GM12878 (cell line): ENCODE measurements around the gene GRK7. TPM values are rescaled to one million over a fixed set of nuclear protein-coding genes. Genes with fewer than 3 reads are reported as not detected.
A peak's percentile ranks its signal among the peaks of the same experiment; 100 is the strongest.

Experiments
- ATAC-seq: fragments of 200-7000 bp; cut with Tn5 transposase; 3 replicates; pipeline ENCODE4 v1.9.1; 2020; ENCODE audit warnings: mild to moderate bottlenecking, moderate library complexity
- BruUV-seq: library from RNA; stranded (reverse); fragments of 400-500 nt; replicated peaks from 2 replicates; lab custom pipeline; 2021; lab: Mats Ljungman, UMichigan
- CTCF ChIA-PET: fragments of 300-600 bp; sonication (Branson Sonifier 250); formaldehyde crosslinking; extraction: SDS; loops from one replicate; lab custom pipeline; 2021; ENCODE audit warnings: inconsistent platforms; lab: Yijun Ruan, JAX
- POLR2A ChIA-PET: fragments of 350-600 bp; formaldehyde crosslinking; extraction: SDS; loops from one replicate; lab custom pipeline; 2021; ENCODE audit warnings: inconsistent platforms; lab: Charles Lee
- RAD21 ChIA-PET: fragments of 300-600 bp; sonication (Branson Sonifier 250); formaldehyde crosslinking; loops from one replicate; lab custom pipeline; 2023; ENCODE audit warnings: antibody characterized with exemption; ENCODE audit not compliant: unreplicated experiment; lab: Charles Lee
- SMC1A ChIA-PET: fragments of 300-600 bp; sonication (Branson Sonifier 250); formaldehyde crosslinking; loops from one replicate; lab custom pipeline; 2023; ENCODE audit not compliant: unreplicated experiment, uncharacterized antibody; lab: Charles Lee
- DNase-seq: peaks from one replicate; pipeline ENCODE4 v3.0.0-alpha.2; 2011; ENCODE audit warnings: low read depth, low spot score
- FAIRE-seq: peaks from 3 replicates; lab custom pipeline; 2011; peaks lifted over from hg19 to GRCh38; lab: Jason Lieb, UNC
- H2AFZ ChIP-seq: 2 replicates; pipeline ENCODE4 v1.6.0; 2011; ENCODE audit warnings: low read depth, low read length, control low read depth; ENCODE audit not compliant: control insufficient read depth
- H3K27ac ChIP-seq: 2 replicates; pipeline ENCODE4 v1.5.1; 2011; ENCODE audit warnings: control low read depth; ENCODE audit not compliant: control insufficient read depth, insufficient read depth
- H3K27me3 ChIP-seq, 2 experiments: replicated peaks in 1 of 2; 2 replicates each; pipeline versions ENCODE4 v1.6.0 to v1.6.1; 2011; ENCODE audit warnings: low read length in 1 of 2; ENCODE audit not compliant: control insufficient read depth in 2 of 2, insufficient read depth in 2 of 2
- H3K36me3 ChIP-seq, 2 experiments: 2 replicates each; pipeline ENCODE4 v1.5.1; 2011; ENCODE audit warnings: low read length in 1 of 2; ENCODE audit not compliant: control insufficient read depth in 2 of 2, insufficient read depth in 2 of 2
- H3K4me1 ChIP-seq: 2 replicates; pipeline ENCODE4 v1.6.1; 2011; ENCODE audit warnings: mild to moderate bottlenecking, low read length, moderate library complexity, mixed read lengths; ENCODE audit not compliant: control insufficient read depth, insufficient read depth
- H3K4me2 ChIP-seq: 2 replicates; pipeline ENCODE4 v1.6.0; 2011; ENCODE audit warnings: control low read depth; ENCODE audit not compliant: control insufficient read depth, insufficient read depth
- H3K4me3 ChIP-seq: fragments of 200-600 bp; sonication (generic); 2 replicates; pipeline ENCODE4 v1.5.1; 2016
- H3K79me2 ChIP-seq: 2 replicates; pipeline ENCODE4 v1.6.0; 2011; ENCODE audit warnings: low read length; ENCODE audit not compliant: control insufficient read depth, insufficient read depth
- H3K9ac ChIP-seq: 2 replicates; pipeline ENCODE4 v1.8.0; 2011; ENCODE audit warnings: low read length, control low read depth, mixed read lengths; ENCODE audit not compliant: control insufficient read depth, insufficient read depth
- H3K9me3 ChIP-seq: replicated peaks from 3 replicates; pipeline ENCODE4 v1.5.1; 2011; ENCODE audit warnings: mild to moderate bottlenecking, low read length; ENCODE audit not compliant: control insufficient read depth, insufficient read depth
- H4K20me1 ChIP-seq: 2 replicates; pipeline ENCODE4 v1.6.0; 2011; ENCODE audit not compliant: control insufficient read depth, insufficient read depth
- BCLAF1 ChIP-seq: fragments of 450-650 bp; IDR thresholded peaks from 2 replicates; pipeline ENCODE4 v1.6.1; 2017; ENCODE audit warnings: antibody characterized with exemption, mild to moderate bottlenecking, moderate library complexity
- GABPA ChIP-seq: IDR thresholded peaks from 2 replicates; pipeline ENCODE4 v1.6.1; 2014; ENCODE audit warnings: antibody characterized with exemption, low read depth, mild to moderate bottlenecking, inconsistent platforms
- MTA2 ChIP-seq: fragments of 450-650 bp; IDR thresholded peaks from 2 replicates; pipeline ENCODE4 v1.6.1; 2016; ENCODE audit warnings: low read depth, mild to moderate bottlenecking, moderate library complexity
- NFIC ChIP-seq: IDR thresholded peaks from 2 replicates; pipeline ENCODE4 v1.6.1; 2012; ENCODE audit warnings: low read depth, mild to moderate bottlenecking, inconsistent platforms, low read length, moderate library complexity
- NFXL1 ChIP-seq: fragments of 450-650 bp; IDR thresholded peaks from 2 replicates; pipeline ENCODE4 v1.6.1; 2017; ENCODE audit warnings: antibody characterized with exemption, mild to moderate bottlenecking, borderline replicate concordance
- NR2F1 ChIP-seq: fragments of 450-650 bp; conservative IDR thresholded peaks from 2 replicates; pipeline ENCODE4 v1.6.1; 2017; ENCODE audit warnings: mild to moderate bottlenecking
- POLR2AphosphoS5 ChIP-seq: IDR thresholded peaks from 2 replicates; pipeline ENCODE4 v1.6.1; 2011; ENCODE audit warnings: mild to moderate bottlenecking, low read length, inconsistent platforms
- RUNX3 ChIP-seq: IDR thresholded peaks from 2 replicates; pipeline ENCODE4 v1.6.1; 2012; ENCODE audit warnings: low read length, inconsistent platforms
- ZBED1 ChIP-seq: IDR thresholded peaks from 2 replicates; pipeline ENCODE4 v1.6.1; 2016; ENCODE audit warnings: borderline replicate concordance
- WGBS: methylation state at CpG from one replicate; pipeline ENCODE4 v1.1.6; 2016; ENCODE audit warnings: low lambda C conversion rate; ENCODE audit not compliant: insufficient replicate concordance, insufficient coverage; ENCODE audit errors: missing lambda C conversion rate; 5-methylcytosine and 5-hydroxymethylcytosine counted together
- in situ Hi-C: fragments of 300-500 bp; cut with MboI; formaldehyde crosslinking; loops from 9 replicates; pipeline ENCODE4 v1.14.3; 2018; ENCODE audit warnings: mixed read lengths
- intact Hi-C: fragments of 100-400 bp; cut with micrococcal nuclease; formaldehyde crosslinking; loops from one replicate; pipeline ENCODE4 v1.14.2; 2022; ENCODE audit not compliant: unreplicated experiment
- polyA plus RNA-seq, 11 experiments: library from polyadenylated mRNA; depleted of rRNA in 4 of 11; unstranded in 6 of 11; stranded (reverse) in 5 of 11; fragments of >200 nt; fragmentation: Nextera tagmentation in 4 of 11; fragmentation: Illumina TruSeq in 1 of 11; extraction: Ambion mirVana in 4 of 11; extraction: Trizol in 1 of 11; gene quantifications; 1 replicate in 1 of 11; 2 replicates in 10 of 11; pipeline versions ENCODE4 v1.2.1 to v1.2.3, GENCODE V29; 2011 to 2016; ENCODE audit warnings: inconsistent platforms in 2 of 11, missing spikeins in 2 of 11, low read depth in 1 of 11
- total RNA-seq, 4 experiments: library from RNA; depleted of rRNA in 3 of 4; stranded (reverse); fragments of >200 nt in 3 of 4; fragmentation: Illumina TruSeq in 1 of 4; extraction: Trizol in 1 of 4; gene quantifications; 2 replicates each; pipeline versions ENCODE4 v1.2.1 to v1.2.3, GENCODE V29; 2013 to 2021

Gene GRK7
- total and polyA plus RNA-seq, 10 of the 15 experiments (the other 5 are each of a cell fraction or from before 2014, with no cell fraction given) = not detected

GRCh38 chr3:141743305-141743704, 19.9 kb upstream of the GRK7 start (continued):
- TF ChIP-seq NFXL1 = no peak
- no peak for TF ChIP-seq NFIC
- no peak for TF ChIP-seq RUNX3
- TF ChIP-seq MTA2 = no peak
- TF ChIP-seq NR2F1 = no peak

- no peak for ATAC-seq
- H3K27me3 ChIP-seq = no peaks in the 10 kb centered on the region
- 97% methylated on average over 4 of the region's 4 CpGs for WGBS
- peaks cover 23% of the 10 kb centered on the region for H3K79me2 ChIP-seq
- H3K4me2 ChIP-seq = no peak overlapping the region
- in situ Hi-C loops (no loop called here), intact Hi-C loops (no loop called here)
- H4K20me1 ChIP-seq = peaks cover 2% of the 10 kb centered on the region; the same call in 1 of the 2 replicates
- H3K36me3 ChIP-seq = peaks cover 4 to 24% of the 10 kb centered on the region in 2 experiments
- CTCF ChIA-PET = interaction anchor here (0.6 kb wide), 1 partner anchor 159 kb away, joined by 4 read pairs; no protein-coding TSS in a partner anchor
- RAD21 ChIA-PET = no interaction called here
- BruUV-seq = no TSS peak
- no peak overlapping the region for H3K4me3 ChIP-seq
- TF ChIP-seq POLR2AphosphoS5 (0 out of 2 replicates have a peak, but pooled peaks have one; percentile 44), GABPA (no peak), ZBED1 (no peak), BCLAF1 (no peak)
- H3K27ac ChIP-seq = no peak overlapping the region
- H2AFZ ChIP-seq = no peak overlapping the region
- H3K9me3 ChIP-seq = no peaks in the 10 kb centered on the region
- SMC1A ChIA-PET = no interaction called here
- POLR2A ChIA-PET = no interaction called here
- H3K4me1 ChIP-seq = no peaks in the 10 kb centered on the region
- no peak overlapping the region for H3K9ac ChIP-seq
- FAIRE-seq = no peak
- DNase-seq = no peak
Measured at GRCh38 chr3:141746962-141747361, 16.2 kb upstream of the GRK7 start.
